HG03442 (cell line): ENCODE results near the gene ARPC5L.

Experiments used
- ATAC-seq: cut with Tn5 transposase; IDR thresholded peaks from one replicate; pipeline ENCODE4 v1.9.1; 2021; ENCODE audit warnings: mild to moderate bottlenecking, moderate library complexity; ENCODE audit not compliant: unreplicated experiment

ARPC5L gene

DNA sequence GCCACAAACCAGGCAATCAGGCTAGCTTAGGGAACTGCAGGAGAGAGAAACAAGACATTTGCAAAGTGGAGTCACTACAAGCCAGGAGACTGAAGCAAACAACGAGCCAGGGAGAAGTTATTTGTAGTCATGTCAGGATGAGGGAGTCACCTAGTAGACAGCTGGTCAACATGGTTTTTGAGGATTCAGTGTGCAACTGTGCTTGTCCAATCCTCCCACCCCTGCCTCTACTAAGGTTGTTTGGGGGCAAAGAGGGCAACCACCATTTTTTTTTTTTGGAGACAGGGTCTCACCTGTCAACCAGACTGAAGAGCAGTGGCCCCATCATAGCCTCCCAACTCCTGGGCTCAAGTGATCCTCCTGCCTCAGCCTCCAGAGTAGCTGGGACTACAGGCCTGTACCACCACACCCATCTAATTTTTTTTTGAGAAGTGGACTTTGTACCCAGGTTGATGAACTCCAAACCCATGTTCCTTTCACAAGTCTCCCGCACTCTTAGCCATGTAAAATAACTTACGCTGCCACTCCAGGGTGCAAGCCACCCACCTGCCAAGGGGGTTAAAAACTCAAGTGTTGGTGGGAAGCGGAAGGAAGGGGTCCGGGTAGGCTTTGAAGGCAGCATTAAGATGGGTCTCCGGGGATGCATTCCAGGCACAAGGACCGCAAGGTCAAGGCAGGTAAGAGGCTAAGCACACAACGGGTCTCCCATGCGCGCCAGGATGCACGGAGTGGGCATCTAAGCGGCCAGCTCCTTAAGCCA, 1.2 kb upstream of the ARPC5L start:
- ATAC-seq: no peak

DNA sequence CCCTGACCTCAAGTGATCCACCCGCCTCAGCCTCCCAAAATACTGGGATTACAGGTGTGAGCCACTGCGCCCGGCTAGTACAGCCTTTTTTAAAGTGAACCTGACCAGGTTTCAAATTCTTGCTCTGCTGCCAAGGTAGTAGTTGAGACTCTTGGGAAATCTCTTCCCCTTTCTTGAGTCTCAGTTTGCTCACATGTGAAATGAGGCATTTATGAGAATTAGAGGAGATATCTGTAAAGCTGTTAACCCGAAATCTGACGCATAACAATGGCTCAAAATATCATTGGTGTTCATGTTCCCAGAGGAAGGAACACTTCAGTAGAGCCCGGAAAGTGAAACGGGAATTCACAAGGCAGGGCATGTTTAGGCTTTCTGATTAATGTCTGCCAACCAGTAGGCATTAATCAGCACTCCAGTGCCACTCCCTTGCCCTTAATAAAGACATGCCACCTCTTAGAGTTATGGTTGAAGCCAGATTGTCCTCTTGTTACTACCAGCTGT, 1.5 kb downstream of the ARPC5L start:
- ATAC-seq: no peak

GRCh38 chr9:124868511-124869465, 6.9 kb downstream of the ARPC5L start:
- peak; percentile 62 for ATAC-seq

DNA sequence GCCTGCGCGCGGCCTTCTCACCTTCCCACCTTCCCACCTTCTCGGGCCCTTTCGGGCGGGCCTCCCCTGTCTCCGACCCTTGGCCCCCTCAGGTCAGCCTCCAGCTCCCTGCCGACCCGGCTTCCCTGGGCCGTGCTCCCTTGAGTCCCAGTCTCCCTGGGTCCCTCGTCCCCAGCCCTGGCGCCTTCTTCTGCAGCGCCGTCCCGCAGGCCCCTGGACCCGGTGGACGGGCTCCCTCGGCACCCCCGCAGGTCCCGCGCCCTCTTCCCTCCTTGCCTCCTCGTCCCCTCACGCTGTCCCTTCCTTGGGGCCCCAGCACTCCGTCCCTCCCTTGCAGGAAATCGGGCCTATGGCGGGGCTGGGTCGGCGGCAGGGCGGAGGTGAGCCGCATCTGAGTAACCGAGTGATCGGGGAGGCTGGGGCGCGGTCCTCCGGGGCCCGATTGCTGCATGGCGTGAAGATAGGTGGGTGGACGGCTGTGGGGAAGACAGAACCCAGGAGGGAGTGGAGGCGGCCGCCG, 7.6 kb downstream of the ARPC5L start:
- peak; percentile 10 for ATAC-seq

DNA sequence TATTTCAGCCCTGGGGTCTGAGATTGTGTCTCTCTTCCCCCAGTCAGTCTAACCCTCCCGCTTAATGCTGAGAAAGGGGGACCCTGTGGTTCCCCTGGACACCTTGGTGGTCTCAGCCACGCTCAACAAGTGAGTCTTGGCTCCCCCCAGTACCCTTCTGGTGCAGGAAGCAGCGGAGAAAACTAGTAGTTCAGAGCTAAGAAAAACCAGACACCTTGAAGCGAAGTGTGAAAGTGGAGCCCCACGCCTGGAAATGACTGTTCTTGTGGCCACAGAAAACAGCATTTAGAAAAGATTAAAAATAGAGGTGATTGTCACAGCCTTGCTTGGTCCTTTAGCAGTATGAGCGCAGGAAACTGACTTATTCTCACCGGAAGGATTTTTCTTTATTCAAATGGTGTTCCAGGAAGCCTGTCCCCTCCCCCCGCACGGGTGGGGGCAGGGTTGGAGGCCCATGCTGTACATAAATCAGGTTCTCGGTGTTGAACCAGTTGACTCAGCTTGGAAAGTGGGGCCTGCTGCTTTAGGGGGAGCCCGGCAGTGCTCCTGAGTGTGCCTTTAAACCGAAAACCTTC, 8.1 kb downstream of the ARPC5L start:
- peak; percentile 35 for ATAC-seq

DNA sequence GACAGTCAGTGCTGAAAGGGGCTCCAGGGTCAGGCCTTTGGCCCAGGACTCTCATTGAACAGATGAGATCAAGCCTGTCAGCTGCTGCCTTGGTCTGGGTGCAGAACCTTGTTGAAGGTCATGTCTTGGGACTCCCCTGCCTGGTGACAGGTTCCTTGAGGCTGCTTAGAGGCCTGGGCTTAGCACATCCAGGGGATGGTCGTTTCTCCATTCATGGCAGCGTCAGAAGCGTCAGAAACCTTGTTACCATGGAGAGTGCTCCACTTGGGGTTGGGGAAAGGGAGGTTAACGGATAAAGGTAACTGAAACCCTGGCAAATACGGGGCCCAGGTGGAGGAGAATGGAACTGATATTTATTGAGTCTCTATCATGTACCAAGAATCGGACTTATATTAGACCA, 8.8 kb downstream of the ARPC5L start:
- no peak for ATAC-seq

GRCh38 chr9:124871156-124871561, 9.2 kb downstream of the ARPC5L start:
- ATAC-seq: no peak

DNA sequence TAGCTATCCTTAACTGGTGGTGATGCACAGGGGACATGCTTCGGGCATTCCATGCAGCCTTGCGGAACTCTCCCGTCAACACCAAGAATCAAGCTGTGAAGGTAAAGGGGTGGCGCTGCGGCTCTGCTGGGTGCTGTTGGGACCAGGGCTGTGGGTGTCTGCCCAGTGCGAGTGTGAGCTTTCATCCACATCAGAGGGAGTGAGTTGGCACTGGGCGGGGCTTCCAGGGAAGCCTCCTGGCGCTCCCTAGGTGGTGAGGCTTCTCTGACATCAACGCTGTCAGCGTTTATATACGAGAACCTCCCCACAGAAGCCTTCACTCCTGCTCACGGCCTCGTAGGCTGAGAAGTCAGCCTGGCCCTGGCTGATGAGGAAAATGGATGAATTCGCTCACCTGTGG, 11.7 kb downstream of the ARPC5L start:
- ATAC-seq: no peak

DNA sequence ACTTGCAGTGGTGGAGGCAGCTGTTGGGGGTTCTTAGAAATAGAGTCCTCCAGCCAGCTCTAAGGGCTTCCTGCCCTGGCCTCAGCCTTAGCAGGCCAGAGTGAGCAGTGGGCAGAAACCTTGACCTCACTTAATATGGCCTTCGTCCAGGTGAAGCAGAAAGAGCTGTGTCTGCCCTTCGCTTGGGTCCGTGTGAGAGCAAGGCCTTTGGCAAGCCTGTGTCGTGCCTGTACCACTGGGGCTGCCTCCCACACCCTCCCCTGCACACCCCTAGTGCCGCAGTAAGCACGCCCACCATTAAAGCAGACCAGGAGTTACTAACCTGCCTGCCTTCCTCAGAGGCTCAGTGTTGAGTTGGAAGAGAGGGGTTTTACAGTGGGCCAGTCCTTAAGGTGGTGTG, 13.6 kb downstream of the ARPC5L start:
- no peak for ATAC-seq

DNA sequence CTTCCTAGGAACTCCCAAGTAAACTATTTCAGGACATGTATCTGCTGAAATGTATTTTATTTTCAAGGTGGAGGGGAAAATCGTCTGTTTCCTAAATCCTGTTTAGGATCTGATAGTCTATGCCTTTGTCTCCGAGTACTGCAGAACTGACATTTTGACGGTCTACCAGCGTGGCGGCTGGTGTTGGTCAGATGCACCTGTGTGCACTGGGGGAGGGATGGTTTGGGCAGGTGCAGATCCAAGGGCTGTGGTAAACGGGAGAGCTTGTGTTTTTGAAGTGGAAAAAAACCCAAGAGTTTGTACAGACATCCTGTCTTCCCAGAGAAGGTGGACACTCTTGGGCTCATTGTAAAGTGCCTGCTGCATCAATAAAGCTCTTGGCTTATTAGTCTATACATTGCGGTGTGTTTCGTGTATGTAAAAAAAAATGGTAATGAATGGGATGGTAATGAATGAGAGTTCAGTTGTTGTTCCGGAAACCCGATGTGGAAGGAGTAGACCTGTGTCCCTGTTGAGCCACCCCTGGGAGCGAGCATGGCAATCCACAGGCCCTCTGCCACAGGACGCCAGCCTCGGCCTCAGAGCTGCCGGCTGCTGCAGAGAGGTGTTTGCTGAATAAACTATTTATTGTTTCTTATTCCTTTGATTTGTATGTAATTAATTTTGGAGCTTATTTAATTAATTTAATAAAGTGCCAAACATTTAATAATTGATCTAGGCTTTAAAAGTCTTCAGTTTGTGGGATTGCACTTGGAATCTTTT, 15.3 kb downstream of the ARPC5L start:
- ATAC-seq: no peak

- ATAC-seq: no peak
Observed at GRCh38 chr9:124878021-124878420, 16.1 kb downstream of the ARPC5L start.

GRCh38 chr9:124878518-124878917, 16.6 kb downstream of the ARPC5L start:
- ATAC-seq: no peak

GRCh38 chr9:124879226-124879625, 17.3 kb downstream of the ARPC5L start:
- no peak for ATAC-seq

DNA sequence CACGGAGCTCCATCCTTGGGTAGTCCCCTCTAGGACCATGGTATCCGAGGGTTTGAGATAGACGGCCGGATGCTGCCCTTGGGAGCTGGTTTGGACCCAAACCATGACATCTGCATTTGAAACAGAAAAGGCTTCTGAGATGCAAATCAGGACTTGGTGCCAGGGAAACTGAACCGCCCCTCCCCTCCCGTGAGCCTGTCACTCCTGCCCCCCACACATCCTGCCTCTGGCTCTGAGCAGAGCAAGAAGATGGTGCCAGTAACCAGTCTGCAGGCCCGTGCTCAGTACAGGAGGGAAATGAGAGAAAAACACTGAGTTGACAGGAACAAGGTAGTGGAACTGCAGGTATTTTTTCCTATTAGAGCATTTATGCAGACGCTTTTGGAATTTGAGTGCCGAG, 18.6 kb downstream of the ARPC5L start:
- no peak for ATAC-seq

GRCh38 chr9:124881138-124881743, 19.3 kb downstream of the ARPC5L start:
- ATAC-seq: no peak

DNA sequence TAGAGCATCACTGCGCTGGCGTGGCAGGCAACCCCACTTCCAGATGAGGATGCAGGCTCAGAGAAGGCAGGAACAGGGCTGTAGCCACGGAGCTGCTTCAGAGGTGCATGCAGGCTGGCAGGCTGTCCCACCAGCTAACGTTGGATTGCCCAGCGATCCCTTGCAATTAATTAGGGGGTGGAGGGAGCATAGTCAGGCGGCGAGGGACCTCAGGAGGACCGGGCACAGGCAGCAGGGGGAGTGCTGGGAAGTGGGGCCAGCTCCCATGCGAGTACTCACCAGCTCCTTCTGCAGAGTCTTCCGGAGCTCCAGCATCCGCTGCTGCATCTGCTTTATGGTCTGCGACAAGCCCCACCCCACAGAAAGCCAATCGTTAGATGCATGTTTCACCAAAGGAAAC, 20.3 kb downstream of the ARPC5L start:
- no peak for ATAC-seq

DNA sequence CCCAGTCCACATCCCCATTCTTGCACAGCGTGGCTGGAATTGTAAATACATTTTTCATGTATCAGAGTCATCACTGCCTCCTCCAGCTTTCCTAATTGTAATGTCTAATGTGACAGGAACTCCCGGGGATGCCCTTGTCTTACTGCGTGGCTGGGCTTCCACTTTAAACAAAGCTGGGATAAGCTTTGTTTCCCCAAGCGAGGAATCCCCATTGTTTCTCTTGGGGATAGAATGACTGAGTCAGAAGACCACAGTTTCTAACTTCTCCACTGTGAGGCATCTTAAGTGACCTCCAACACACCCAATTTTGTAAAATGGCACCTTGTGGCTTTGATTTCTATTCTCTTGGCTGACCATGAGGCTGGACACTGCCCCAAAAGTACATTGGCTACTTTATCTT, 22.4 kb downstream of the ARPC5L start:
- ATAC-seq: no peak

DNA sequence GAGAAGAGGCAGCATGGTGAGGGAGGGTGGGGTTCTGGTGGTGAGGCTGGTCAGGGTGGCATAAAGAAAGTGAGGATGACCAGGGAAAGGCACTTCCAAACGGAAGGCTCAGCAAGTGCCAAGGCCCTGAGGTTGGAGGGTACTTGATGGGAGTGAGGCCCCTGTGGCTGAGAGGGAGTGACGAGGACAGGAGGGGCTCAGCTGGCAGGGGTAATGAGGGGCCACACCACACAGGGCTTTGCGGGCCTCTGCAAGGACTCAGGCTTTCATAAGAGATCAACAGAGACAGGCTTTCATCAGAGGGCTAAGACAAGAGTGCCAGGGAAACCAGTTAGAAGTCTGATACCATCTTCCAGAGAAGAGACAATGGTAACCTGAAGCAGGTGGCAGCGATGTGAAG, 23.6 kb downstream of the ARPC5L start:
- no peak for ATAC-seq

- no peak for ATAC-seq
Observed at GRCh38 chr9:124886461-124886860, 24.5 kb downstream of the ARPC5L start.

DNA sequence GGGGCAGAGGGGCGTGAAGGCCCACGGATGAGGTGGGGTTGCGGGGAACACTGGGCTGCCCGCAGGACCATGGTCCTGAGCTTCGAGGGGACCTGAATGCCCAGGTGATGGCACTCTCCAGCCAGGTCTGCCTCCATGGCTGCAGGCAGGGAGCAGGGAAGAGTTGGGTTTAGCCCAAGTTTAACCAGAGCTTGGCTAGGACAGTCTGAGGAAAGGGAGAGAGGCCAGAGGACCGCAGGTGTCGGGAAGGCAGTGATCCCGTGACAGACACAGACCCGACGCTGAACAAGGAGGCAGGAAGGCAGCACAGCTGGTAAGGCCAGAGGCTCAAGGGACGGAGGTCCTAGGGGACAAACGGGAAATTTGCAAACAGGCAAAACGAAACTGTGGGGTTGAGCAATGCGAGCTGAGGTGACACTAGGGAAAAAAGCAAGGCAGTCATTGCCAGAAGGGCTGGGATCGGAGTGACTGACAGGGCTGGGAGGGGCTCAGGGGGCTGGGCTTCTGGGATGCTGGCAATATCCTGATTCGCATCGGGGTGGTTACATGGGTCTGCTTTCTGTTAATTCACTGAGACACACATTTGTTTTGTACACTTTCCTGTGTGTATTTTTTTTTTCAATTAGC, 25.0 kb downstream of the ARPC5L start:
- no peak for ATAC-seq
